SH-SY5Y (cell line): ENCODE measurements around the gene SPRED2.

Experiments used
- GATA2 ChIP-seq: IDR thresholded peaks from 2 replicates; pipeline ENCODE4 v1.6.1; 2011; ENCODE audit warnings: mild to moderate bottlenecking, low read depth, low read length
- GATA3 ChIP-seq: IDR thresholded peaks from 2 replicates; pipeline ENCODE4 v1.6.1; 2011; ENCODE audit warnings: low read depth, mild to moderate bottlenecking, low read length, moderate library complexity

GRCh38 chr2:65339648-65340047 is 92.8 kb downstream of the SPRED2 start:
- no peak for TF ChIP-seq GATA2
- no peak for TF ChIP-seq GATA3
